Right lung (tissue), 5 donors: ENCODE results near the gene DNAJC27. TPM values are rescaled to one million over a fixed set of nuclear protein-coding genes. Genes with fewer than 3 reads are reported as not detected.

Experiments
- DNase-seq, 2 donors: peaks; one replicate each; pipeline ENCODE4 v3.0.0-alpha.2; 2013
- polyA plus RNA-seq, 5 donors: library from polyadenylated mRNA; unstranded; fragments of 120-200 nt; gene quantifications; one replicate each; pipeline versions ENCODE4 v1.2.1 to v1.2.3, GENCODE V29; 2013; ENCODE audit warnings: inconsistent platforms in 1 of 5, low replicate concordance in 1 of 5; ENCODE audit not compliant: insufficient read length in 5 of 5, insufficient read depth in 1 of 5

DNAJC27 gene
- polyA plus RNA-seq, 5 donors, result 8.4 to 12.0 (median 11.0) TPM

GRCh38 chr2:24909555-24910177 lies 62.1 kb downstream of the DNAJC27 start:
- DNase-seq, result no peak

DNA sequence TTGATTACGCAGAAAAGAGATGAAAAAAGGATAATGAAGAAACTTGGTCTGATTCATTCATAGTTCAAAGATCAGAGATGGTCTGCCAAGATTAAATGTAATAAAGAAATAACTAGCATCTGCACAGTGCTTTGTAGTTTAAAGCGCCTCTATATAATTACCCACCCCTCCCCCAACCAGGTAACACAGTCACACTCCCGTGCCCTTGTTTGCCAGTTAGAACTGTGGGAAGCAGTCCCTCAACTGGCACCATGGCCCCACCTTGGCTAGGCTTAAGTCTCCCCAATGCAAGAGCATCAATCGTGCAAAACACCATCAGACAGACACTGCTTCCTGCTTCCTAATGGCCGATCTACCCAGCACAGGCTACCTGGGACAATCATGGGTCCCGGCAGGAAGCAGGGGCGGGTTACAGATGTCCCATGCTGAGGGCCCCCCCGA lies 63.3 kb downstream of the DNAJC27 start:
- DNase-seq, result no peak

- DNase-seq, result no peak
Observed at GRCh38 chr2:24907116-24907515, 64.6 kb downstream of the DNAJC27 start.

DNA sequence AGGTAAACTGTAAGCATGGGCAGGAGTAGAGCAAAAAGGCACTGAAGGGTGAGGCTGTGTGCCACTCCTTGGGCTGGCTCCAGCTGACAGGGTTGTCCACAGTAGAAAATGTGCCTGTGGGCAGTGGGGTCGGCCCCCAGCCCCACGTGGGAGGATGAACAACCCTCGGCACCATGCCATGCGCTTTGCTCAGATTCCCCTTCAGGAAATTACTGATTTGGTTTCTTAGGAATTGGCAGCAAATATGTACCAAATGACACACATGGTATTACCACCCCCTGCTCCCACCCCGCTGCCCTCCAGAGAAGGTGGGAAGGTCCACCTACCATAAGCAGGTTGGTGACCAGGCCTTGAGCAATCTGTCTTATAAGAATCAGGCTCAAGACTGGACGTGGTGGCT lies 65.3 kb downstream of the DNAJC27 start:
- DNase-seq, result no peak

GRCh38 chr2:24903161-24904103 lies 68.3 kb downstream of the DNAJC27 start:
- DNase-seq, result no peak

- no peak for DNase-seq
Observed at GRCh38 chr2:24899361-24899910, 72.3 kb downstream of the DNAJC27 start.

GRCh38 chr2:24898122-24899109 lies 73.3 kb downstream of the DNAJC27 start:
- no peak for DNase-seq

DNA sequence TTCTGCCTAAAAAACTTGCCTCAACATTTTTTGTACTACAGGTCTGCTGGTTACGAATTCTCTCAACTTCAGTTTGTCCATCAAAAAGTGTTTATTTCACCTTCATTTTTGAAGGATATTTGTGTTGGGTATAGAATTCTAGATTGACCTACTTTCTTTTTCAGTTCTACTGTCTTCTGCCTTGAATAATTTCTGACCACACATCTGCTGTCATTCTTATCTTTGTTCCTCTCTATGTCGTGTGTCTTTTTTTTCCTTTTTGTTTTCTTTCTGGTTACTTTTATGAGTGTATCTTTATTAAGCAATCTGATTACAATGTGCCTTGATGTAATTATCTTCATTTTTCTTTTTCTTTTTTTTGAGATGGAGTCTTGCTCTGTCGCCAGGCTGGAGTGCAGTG lies 77.0 kb downstream of the DNAJC27 start:
- no peak for DNase-seq

- DNase-seq, result no peak
Observed at GRCh38 chr2:24893934-24894333, 77.8 kb downstream of the DNAJC27 start.

Other genes with a start within 250 kb of the DNAJC27 start
- 10 to 100 TPM; 46.9 to 62.6 (median 51.6) TPM for gene PTRHD1, start 178.6 kb downstream of the DNAJC27 start, polyA plus RNA-seq
- 10 to 100 TPM; 17.8 to 31.5 (median 22.7) TPM for gene CENPO, start 178.5 kb downstream of the DNAJC27 start, polyA plus RNA-seq
- gene ADCY3, start 51.7 kb downstream of the DNAJC27 start, polyA plus RNA-seq, result 10 to 100 TPM; 33.5 to 37.9 (median 35.4) TPM
- gene EFR3B, start 70.1 kb upstream of the DNAJC27 start, polyA plus RNA-seq, result 1 to 10 TPM; 5.7 to 9.6 (median 6.8) TPM
- gene POMC, start 196.6 kb upstream of the DNAJC27 start, polyA plus RNA-seq, result 1 to 10 TPM in 4 of 5 donors, under 1 TPM in 1; 0.94 to 3.9 (median 1.7) TPM